ENCODE results near the gene PVRIG.
"Not testable (repeated sequence)": the region's sequence is repeated elsewhere in the genome, so short reads cannot be mapped to it uniquely, and the experiment has no call there.

PVRIG gene

DNA sequence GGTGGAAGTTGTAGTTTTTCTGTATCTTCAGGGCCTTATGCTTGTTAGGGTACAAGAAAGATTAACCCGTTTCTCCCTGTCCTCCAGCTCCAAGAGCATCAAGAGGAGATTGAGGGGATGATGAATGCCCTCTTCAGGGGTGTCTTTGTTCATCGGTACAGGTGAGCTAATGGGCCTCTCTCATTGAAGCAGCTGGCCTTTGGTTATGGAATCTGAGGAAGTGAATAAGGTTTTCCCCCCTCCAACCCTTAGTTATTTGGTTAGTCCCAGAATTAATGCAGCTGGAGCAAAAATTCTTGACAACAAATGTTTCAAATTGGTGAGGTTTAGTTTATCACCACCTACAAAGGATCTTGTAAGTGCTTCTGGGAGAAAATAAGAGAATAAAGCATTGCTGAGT is 24.5 kb upstream of the PVRIG start:
- Histone ChIP-seq H2AFZ (ENCODE audit: low read depth) (no peak overlapping the region), H3K4me2 (no peak overlapping the region), H3K9ac (no peak overlapping the region), H3K27ac (no peak overlapping the region), H3K4me3 (IDR thresholded peaks at IDR 0.05; ENCODE audit: insufficient read depth, low read depth, low read length) (no peak overlapping the region), H3K4me1 (ENCODE audit: low read depth, poor library complexity, severe bottlenecking) (peaks cover 6% of the 10 kb centered on the region), H3K79me2 (ENCODE audit: insufficient read depth, low read depth) (no peaks in the 10 kb centered on the region), H3K27me3 (ENCODE audit: insufficient read depth, low read depth) (peaks cover 3% of the 10 kb centered on the region; the same call in 1 of the 2 replicates), H4K20me1 (ENCODE audit: insufficient read depth) (no peaks in the 10 kb centered on the region), H3K36me3 (ENCODE audit: insufficient read depth) (no peaks in the 10 kb centered on the region)
- TF ChIP-seq, protein P1, sequence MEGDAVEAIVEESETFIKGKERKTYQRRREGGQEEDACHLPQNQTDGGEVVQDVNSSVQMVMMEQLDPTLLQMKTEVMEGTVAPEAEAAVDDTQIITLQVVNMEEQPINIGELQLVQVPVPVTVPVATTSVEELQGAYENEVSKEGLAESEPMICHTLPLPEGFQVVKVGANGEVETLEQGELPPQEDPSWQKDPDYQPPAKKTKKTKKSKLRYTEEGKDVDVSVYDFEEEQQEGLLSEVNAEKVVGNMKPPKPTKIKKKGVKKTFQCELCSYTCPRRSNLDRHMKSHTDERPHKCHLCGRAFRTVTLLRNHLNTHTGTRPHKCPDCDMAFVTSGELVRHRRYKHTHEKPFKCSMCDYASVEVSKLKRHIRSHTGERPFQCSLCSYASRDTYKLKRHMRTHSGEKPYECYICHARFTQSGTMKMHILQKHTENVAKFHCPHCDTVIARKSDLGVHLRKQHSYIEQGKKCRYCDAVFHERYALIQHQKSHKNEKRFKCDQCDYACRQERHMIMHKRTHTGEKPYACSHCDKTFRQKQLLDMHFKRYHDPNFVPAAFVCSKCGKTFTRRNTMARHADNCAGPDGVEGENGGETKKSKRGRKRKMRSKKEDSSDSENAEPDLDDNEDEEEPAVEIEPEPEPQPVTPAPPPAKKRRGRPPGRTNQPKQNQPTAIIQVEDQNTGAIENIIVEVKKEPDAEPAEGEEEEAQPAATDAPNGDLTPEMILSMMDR (conservative IDR thresholded peaks at IDR 0.05; ENCODE audit: low read depth, low read length) = no peak

DNA sequence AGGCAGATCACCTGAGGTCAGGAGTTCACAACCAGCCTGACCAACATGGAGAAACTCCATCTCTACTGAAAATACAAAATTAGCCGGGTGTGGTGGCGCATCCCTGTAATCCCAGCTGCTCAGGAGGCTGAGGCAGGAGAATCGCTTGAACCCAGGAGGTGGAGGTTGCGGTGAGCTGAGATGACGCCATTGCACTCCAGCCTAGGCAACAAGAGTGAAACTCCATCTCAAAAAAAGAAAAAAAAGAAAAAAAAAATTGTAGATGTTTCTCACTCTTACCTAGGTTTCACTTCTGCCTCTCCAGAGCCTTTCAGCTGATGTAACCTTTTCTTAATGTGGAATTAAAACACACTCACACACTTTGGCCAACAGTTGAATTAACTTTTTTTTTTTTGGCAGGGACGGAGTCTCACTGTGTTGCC is 23.8 kb upstream of the PVRIG start:
- not testable (repeated sequence) for H3K4me2 ChIP-seq; H3K36me3 ChIP-seq (ENCODE audit: insufficient read depth); H2AFZ ChIP-seq (ENCODE audit: low read depth)

GRCh38 chr7:100198266-100198665 is 21.5 kb upstream of the PVRIG start:
- Histone ChIP-seq H3K27me3 (ENCODE audit: insufficient read depth, low read depth) (peaks cover 26% of the 10 kb centered on the region), H3K36me3 (ENCODE audit: insufficient read depth) (no peaks in the 10 kb centered on the region), H3K27ac (no peak overlapping the region), H3K4me3 (IDR thresholded peaks at IDR 0.05; ENCODE audit: insufficient read depth, low read depth, low read length) (no peak overlapping the region), H3K79me2 (ENCODE audit: insufficient read depth, low read depth) (no peaks in the 10 kb centered on the region), H2AFZ (ENCODE audit: low read depth) (no peak overlapping the region), H3K4me1 (ENCODE audit: low read depth, poor library complexity, severe bottlenecking) (no peaks in the 10 kb centered on the region), H3K4me2 (no peak overlapping the region), H4K20me1 (ENCODE audit: insufficient read depth) (no peaks in the 10 kb centered on the region), H3K9ac (no peak overlapping the region)
- TF ChIP-seq, protein P1 (conservative IDR thresholded peaks at IDR 0.05; ENCODE audit: low read depth, low read length) = no peak

More for the DNA sequence above, 23.8 kb upstream of the PVRIG start:
- H4K20me1 ChIP-seq (ENCODE audit: insufficient read depth); H3K4me3 ChIP-seq (IDR thresholded peaks at IDR 0.05; ENCODE audit: insufficient read depth, low read depth, low read length); H3K4me1 ChIP-seq (ENCODE audit: low read depth, poor library complexity, severe bottlenecking); H3K79me2 ChIP-seq (ENCODE audit: insufficient read depth, low read depth); H3K9ac ChIP-seq; H3K27ac ChIP-seq: not testable (repeated sequence)
- H3K27me3 ChIP-seq (ENCODE audit: insufficient read depth, low read depth) = peaks cover 10% of the 10 kb centered on the region; the same call in 1 of the 2 replicates

GRCh38 chr7:100200693-100201092 is 19.1 kb upstream of the PVRIG start:
- no peak overlapping the region for H3K4me3 ChIP-seq (IDR thresholded peaks at IDR 0.05; ENCODE audit: insufficient read depth, low read depth, low read length)
- no peaks in the 10 kb centered on the region for H3K79me2 ChIP-seq (ENCODE audit: insufficient read depth, low read depth)
- no peak overlapping the region for H3K9ac ChIP-seq
- no peak overlapping the region for H2AFZ ChIP-seq (ENCODE audit: low read depth)
- no peaks in the 10 kb centered on the region for H3K36me3 ChIP-seq (ENCODE audit: insufficient read depth)
- H4K20me1 ChIP-seq (ENCODE audit: insufficient read depth) = no peaks in the 10 kb centered on the region
- H3K4me1 ChIP-seq (ENCODE audit: low read depth, poor library complexity, severe bottlenecking) = no peaks in the 10 kb centered on the region
- TF ChIP-seq, protein P1 (conservative IDR thresholded peaks at IDR 0.05; ENCODE audit: low read depth, low read length) = no peak
- no peak overlapping the region for H3K27ac ChIP-seq
- H3K4me2 ChIP-seq = no peak overlapping the region
- H3K27me3 ChIP-seq (ENCODE audit: insufficient read depth, low read depth) = peaks cover 45% of the 10 kb centered on the region

- Histone ChIP-seq H3K9ac (no peak overlapping the region), H4K20me1 (ENCODE audit: insufficient read depth) (0 out of 2 replicates have a peak, but pooled peaks cover 6% of the 10 kb centered on the region), H3K4me3 (IDR thresholded peaks at IDR 0.05; ENCODE audit: insufficient read depth, low read depth, low read length) (no peak overlapping the region), H3K36me3 (ENCODE audit: insufficient read depth) (no peaks in the 10 kb centered on the region), H3K4me1 (ENCODE audit: low read depth, poor library complexity, severe bottlenecking) (peaks cover 17% of the 10 kb centered on the region), H3K79me2 (ENCODE audit: insufficient read depth, low read depth) (no peaks in the 10 kb centered on the region), H3K27ac (no peak overlapping the region), H2AFZ (ENCODE audit: low read depth) (no peak overlapping the region), H3K27me3 (ENCODE audit: insufficient read depth, low read depth) (peaks cover 73% of the 10 kb centered on the region), H3K4me2 (no peak overlapping the region)
- TF ChIP-seq, protein P1 (conservative IDR thresholded peaks at IDR 0.05; ENCODE audit: low read depth, low read length) = no peak
Observed at GRCh38 chr7:100204454-100204853, 15.3 kb upstream of the PVRIG start.

All from KMS-11 (cell line).